ENCODE data around the gene RSRP1.

DNA sequence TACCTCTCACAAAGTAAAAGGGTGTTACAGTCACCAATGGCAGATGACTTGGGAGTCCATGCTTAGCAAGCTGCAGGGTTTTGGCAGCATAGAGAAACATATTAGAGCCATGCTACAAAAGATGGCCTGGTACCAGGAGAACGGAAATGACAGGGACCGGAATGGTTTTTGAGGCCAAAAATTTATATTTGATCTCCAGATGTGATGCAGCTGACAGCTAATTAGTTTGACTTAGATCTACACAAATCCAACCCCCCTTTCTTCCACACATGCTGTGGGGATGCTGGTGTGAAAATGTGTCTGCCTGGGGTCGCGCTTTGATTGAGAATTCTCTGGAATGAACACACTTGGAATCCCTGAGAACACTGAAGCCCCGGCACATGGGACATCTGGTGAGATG is 41.5 kb downstream of the RSRP1 start:
- TF ChIP-seq, protein P1, sequence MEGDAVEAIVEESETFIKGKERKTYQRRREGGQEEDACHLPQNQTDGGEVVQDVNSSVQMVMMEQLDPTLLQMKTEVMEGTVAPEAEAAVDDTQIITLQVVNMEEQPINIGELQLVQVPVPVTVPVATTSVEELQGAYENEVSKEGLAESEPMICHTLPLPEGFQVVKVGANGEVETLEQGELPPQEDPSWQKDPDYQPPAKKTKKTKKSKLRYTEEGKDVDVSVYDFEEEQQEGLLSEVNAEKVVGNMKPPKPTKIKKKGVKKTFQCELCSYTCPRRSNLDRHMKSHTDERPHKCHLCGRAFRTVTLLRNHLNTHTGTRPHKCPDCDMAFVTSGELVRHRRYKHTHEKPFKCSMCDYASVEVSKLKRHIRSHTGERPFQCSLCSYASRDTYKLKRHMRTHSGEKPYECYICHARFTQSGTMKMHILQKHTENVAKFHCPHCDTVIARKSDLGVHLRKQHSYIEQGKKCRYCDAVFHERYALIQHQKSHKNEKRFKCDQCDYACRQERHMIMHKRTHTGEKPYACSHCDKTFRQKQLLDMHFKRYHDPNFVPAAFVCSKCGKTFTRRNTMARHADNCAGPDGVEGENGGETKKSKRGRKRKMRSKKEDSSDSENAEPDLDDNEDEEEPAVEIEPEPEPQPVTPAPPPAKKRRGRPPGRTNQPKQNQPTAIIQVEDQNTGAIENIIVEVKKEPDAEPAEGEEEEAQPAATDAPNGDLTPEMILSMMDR (IDR thresholded peaks at IDR 0.05) = no peak
- no peak for TF ChIP-seq EZH2 (IDR thresholded peaks at IDR 0.05; ENCODE audit: borderline replicate concordance, insufficient read depth, low read depth, low read length, poor library complexity, severe bottlenecking)
